ENCODE data around the gene HYDIN.
"Not testable (repeated sequence)": the region's sequence is repeated elsewhere in the genome, so short reads cannot be mapped to it uniquely, and the experiment has no call there.

The HYDIN gene

DNA sequence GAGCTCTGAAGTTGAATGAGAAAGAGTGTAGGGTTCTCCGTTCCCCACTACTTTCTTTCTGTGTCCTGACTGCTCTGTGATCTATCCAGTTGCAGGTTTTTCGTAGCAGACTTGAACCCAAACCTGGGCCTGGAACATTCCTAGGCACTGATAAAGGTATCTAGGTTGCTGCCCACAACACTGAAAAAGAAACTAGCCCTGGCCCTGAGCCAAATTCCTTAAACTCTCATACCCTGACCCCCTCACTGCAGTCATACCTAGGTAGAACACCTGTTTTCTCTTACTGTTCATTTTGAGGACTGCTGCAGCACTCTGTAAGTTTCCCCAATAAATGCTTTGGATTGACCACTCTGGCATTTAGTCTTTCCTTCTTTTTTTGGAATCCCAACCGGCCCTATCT is 5.4 kb downstream of the HYDIN start:
- DNase-seq (ENCODE audit: low spot score) (no peak), FAIRE-seq (no peak)

DNA sequence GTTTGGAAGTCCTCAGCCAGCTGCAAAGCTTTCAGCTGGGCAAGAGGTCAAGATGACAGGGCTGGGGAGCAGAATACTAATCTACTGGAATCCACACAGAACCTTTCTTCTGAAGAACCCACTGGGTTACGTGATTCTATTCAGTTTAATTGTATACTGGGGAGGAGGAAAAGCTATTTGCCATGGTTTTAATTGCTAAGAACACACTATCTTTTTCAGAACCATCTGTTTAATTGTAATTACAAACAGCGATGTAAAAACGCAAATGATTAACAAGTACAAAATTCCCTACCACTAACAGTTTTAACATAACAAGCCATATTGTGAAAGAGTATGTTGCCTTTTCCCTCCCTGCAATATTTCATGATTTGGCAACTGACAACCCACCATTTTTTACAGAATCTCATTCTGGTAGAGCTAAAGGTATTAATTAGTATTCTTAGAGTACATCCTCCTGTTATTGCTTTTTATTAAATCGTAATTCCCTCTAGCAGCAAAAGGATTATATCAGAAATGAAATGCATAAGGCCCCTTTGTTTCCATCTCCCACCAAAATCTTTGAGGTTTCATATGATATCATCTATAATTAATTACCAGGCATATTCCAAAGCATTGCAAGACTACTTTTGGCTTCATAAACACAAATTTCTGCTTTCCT is 12.1 kb downstream of the HYDIN start:
- DNase-seq (ENCODE audit: low spot score): no peak
- FAIRE-seq: no peak

DNA sequence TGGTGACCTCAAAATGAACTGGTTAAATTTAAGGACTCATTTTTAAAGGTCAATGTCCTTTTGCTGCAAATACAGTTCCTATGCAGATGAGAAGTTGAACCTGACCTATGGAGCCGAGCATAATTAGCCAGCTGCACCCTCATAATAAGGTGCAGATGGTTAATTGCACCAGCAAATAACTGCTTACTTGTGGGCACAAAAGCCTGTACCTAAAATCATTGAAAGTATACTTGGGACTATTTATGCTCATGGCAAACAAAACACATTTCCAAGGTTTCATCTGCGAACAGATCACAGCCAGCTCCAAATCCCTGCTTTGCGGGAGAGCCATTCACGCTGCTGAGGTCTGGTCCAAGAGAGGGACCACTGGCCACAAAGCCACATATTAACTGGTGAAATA is 13.0 kb downstream of the HYDIN start:
- FAIRE-seq (no peak), DNase-seq (ENCODE audit: low spot score) (no peak)

DNA sequence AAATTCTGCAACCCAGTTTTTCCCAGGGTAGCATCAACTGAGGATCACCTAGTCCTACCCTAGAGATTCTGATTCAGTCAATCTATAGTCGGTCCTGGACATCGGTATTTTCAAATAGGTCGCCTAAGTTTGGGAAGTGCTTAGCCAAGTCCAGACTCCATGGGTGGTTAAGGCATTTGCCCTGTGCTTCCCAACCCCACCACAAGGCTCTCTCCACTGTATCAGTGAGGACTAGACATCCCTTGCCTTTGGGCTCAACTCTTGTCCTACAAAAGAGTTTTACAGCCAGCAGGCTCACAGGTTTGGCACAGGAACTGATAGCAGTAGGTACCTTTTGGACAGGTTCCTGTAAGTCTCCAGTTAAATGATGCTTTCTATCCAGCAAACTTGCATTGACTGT is 13.8 kb downstream of the HYDIN start:
- DNase-seq (ENCODE audit: low spot score) (no peak), FAIRE-seq (no peak)

DNA sequence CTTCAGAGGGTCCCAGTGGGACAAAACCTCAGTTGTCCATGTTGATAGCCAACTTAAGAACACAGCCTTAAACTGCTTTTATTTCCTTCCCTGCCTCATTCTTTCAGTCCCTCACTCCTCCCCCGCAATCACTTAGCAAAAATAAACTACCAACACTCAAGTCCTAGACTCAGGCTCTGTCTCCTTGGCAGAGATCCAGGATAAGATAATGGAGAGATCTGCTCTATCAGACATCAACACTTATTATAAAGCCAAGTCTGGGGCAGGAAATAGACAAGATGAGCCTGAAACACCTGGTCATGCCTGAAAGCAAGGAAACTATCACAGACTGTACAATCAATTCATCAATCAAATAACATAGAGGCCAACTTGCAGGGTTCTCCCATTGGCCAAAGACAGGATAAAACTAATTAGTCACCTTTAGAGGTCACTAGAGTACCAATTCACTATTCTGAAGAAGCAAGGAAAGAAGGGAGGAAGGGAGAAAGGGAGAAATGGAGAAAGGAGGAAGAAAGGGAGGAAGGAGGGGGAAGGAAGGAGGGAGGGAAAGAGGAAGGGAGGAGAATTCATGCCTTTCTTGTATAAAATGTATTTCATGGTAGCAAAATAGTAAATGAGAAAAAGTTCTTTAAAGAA is 15.7 kb downstream of the HYDIN start:
- FAIRE-seq (no peak), DNase-seq (ENCODE audit: low spot score) (no peak)

DNA sequence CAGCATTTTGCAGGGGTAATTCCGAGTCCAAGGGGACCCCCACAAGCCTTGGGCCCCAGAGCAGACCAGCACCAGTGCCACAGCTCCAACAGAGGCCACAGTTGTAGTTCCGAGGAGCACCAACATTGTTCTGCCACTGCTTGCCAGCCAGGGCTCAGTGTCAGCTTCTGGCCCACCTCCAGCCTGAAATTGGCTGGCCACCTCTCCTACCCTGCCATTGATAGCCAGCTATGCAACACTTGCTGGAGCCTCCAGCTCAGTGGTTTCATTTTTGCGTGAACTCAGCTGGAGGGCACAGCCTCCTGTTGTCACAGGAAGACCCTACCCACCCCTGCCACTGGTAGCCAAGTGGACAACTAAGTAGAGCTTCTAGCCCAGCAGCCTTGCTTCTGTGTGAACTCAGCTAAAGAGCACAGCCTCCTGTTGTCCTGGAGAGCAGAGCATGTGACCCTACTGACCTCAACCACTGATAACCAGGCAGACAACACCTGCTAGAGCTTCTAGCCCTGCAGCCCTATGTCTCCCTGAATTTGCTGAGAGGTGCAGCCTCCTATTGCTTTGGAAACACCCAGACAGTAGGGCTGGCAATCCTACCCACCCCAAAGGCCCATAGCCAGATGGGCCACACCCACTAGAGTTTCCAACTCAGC is 24.9 kb downstream of the HYDIN start:
- FAIRE-seq (no peak), DNase-seq (ENCODE audit: low spot score) (no peak)

DNA sequence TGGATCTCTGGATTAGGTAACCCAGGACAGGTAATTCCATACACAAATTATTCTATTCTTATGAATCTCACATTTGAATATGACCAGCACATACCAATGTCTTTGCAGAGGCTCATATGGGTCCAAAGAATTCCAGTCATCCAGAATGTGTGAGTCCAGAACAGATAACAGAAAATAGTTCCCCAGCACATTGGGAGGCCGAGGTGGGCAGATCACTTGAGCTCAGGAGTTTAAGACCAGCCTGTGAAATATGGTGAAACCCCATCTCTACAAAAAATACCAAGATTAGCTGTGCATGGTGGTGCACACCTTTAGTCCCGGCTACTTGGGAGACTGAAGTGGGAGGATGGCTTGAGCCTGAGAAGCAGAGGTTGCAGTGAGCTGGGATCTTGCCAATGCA is 26.9 kb downstream of the HYDIN start:
- DNase-seq (ENCODE audit: low spot score) (no peak), FAIRE-seq (no peak)

DNA sequence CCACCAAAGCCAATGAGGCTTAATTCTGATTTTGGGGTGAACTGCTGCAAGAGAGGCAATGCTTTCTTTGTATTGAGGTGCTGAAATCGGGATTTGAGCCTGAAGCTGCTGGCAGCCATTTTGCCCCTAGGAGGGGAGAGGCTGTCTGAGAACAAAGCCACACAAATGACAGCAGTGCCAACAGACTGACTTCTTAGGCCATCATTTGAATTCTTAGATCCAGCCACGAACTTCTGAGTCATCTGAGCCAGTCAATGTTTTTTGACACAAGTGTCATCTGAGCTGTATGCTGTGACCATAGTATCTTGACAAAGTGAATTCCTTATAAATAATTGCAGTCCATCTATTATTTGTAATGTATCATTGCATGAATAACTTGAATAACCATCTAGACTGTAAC is 29.0 kb downstream of the HYDIN start:
- FAIRE-seq: no peak
- no peak for DNase-seq (ENCODE audit: low spot score)

DNA sequence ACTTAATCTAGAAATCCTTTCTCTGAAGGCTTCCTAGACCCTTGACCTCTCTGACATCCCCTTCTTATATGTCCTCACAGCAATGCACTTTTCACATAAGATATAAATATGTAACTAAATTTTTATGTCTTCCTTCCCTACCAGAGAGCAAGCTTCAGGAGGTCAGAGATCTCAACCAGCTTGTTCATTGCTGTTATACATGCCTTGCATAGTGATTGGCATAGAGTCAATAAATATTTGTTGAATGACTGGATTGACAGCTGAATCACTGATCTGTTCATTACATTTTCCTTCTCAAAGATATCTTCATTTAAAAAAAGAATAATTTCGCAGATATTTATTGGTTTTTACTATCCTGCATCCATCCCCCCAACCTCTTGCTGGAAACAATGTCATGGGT is 29.5 kb downstream of the HYDIN start:
- FAIRE-seq (no peak), DNase-seq (ENCODE audit: low spot score) (no peak)

DNA sequence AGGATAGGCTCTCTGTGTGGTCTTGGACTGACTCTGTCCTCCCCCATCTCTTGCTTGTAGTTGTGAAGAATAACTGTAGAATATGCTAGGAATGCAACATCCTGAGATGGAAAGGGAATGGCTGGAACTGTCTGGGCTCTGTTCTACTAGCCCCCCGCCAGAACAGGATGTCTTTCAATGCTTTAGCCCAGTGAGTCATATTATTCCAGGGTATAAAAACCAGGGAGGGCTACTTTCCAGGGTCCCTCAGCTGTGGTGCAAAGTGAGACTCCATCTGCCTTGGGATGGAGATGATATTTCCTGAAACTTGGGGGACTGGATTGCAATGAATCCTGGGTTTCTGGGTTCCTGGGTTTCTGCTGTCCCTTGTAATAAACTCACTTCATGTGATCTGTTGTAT is 32.1 kb downstream of the HYDIN start:
- DNase-seq (ENCODE audit: low spot score): no peak
- no peak for FAIRE-seq

DNA sequence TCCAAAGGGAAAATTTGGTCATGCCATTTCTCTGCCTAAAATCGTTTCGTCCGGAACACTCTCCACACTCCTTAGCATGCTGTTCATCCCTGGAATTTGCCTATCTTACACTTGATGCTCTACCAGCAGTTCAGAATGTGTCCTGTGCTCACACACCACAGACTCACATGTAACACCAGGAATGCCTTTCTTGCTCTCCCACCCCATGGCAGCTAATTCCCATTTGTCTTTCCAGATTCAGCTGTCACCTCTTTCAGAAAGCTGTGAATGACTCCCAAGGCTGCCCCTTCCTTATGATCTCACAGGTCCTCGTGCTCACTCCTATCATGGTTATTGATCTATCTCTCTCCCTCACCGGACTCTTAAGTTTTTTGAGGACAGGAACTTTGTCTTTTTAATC is 38.1 kb downstream of the HYDIN start:
- FAIRE-seq (no peak), DNase-seq (ENCODE audit: low spot score) (no peak)

DNA sequence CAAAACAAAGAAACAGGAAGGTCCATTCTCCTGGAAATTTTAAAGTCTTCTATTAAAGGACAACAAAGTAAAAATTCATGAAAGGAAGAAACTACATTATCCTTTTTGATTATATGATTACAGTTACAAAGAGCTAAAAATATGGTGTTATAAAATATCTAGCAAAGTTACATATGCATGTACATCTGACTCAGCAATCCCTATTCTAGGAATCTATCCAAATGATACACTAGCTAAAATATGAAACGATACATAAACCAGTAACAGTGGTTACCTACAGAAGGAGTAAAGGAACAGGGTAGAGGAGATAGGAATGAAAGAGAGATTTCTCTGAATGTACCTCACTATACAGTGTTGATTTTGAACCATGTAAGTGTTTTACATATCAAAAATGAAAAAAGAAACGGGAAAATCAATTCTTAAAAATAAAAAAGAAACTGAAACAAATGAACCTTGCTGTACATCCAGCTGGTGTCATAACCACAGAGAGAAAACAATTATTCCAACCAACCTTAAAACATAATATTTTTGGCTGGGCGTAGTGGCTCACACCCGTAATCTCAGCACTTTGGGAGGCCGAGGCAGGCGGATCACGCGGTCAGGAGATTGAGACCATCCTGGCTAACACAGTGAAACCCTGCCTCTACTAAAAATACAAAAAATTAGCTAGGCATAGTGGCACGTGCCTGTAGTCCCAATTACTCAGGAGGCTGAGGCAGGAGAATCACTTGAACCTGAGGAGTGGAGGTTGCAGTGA is 41.4 kb downstream of the HYDIN start:
- DNase-seq (ENCODE audit: low spot score) (no peak), FAIRE-seq (no peak)

DNA sequence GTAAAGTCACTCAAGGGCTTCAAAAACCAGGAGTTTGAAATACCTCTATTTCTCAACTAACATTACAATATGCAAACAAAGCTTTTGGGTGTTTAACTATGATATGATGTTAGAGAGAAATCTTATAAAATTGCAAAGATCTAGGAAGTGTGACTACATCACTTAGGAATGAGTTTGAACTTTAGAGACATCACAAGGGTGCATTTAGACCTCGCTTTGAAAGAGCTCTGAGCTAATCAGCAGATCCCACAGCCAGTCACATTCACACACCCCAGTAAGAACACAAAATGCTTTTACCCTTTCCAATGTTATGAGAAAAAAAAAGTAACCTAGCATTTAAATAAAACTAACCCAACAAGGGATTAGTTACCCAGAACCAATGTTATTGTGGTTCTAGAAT is 45.2 kb downstream of the HYDIN start:
- FAIRE-seq (no peak), DNase-seq (ENCODE audit: low spot score) (no peak)

DNA sequence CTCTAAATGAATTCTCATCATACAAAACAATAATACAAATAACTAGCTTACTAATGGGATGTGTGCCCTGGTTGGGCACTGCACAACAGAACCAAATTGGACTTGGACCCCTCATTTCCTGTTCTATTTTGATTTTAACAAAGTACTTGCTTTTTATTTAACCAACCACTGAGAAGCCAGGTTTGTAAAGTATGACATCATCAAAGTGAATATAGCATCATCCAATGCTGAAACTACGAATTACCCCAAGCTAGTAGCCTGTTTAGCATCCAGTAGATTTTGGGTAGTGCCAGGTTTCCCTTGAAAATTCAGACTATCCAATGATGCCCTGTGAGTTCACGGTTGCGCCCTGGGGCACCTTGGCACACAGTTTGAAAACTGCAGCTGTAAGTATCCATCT is 51.0 kb downstream of the HYDIN start:
- no peak for DNase-seq (ENCODE audit: low spot score)
- FAIRE-seq: no peak

DNA sequence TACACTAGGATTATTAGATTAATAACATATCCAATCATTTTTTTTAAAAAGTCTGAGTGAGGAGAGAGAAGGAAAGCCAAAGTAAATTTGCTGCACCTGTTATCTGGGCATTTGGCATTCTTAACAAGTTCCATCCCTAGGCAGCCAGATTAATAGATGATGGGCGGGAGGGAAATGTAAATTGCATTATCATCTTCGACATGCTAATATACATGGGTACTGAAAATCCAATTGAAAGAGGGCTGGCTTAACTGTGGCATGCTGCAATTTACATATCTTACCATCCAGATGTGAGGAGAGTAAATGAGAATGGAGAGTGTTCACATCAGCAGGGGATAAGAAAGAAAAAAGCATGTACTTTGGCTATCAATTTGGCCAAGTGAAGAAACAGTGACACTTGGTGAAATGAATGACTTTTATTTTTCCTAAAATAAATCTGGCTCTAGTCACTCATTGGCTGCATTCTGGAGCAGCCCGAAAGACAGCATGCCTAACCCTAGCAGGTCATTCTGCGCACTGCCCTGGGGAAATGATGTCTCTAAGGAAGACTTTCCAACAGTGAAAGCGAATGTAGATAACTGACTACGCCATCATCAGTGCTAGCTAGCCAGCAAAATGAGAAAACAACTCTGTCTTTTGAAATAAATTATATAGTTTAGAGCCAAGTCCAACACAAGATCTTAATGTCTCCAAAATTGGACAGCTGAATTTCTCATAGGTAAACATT is 57.9 kb downstream of the HYDIN start:
- DNase-seq (ENCODE audit: low spot score): no peak
- FAIRE-seq: no peak

DNA sequence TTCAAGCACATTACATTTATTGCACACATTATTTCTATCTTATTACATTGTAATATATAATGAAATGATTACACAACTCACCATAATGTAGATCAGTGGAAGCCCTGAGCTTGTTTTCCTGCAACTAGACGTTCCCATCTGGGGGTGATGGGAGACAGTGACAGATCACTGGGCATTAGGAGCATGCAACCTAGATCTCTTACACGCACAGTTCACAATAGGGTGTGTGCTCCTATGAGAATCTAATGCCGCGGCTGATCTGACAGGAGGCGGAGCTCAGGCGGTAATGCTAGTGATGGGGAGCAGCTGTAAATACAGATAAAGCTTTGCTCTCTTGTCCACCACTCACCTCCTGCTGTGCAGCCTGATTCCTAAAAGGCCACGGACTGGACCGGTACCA is 69.5 kb downstream of the HYDIN start:
- DNase-seq (ENCODE audit: low spot score); FAIRE-seq: not testable (repeated sequence)

DNA sequence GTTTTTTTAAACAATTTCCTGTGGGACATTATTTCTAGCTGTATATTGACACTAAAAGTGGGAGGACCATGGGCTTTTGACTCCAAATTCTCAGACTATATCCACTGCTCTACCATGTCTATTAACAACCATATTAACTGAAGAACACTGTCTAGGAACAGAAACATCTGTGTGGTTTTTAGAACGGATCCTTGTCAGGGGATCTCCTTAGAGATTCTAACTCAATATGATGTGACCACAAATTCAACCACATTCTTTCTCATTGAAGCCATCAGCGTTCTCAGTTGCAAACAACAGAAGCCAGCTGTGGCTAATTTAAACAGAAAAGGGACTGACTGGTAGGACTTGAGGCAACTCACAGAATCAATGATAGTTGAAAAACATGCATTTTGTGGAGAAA is 73.2 kb downstream of the HYDIN start:
- DNase-seq (ENCODE audit: low spot score); FAIRE-seq: not testable (repeated sequence)

DNA sequence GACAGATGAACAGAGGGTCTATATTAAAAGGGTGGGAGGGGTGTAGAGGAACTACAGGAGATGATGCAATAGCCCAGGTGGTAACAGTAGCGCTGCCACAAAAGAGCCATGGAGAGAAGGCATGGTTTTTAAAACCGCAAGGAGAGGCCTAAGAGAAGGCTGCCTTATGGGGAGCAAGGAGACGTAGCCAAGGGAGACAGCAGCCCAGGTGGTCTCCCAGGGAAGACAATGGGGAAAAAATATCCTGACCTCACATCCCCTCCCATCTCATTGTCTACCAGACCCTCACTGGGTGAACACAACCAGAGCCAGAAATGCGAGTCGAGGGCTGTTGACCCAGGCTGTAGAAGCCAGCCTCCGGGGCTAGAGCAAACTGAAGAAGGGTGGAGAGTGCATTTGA is 77.2 kb downstream of the HYDIN start:
- FAIRE-seq; DNase-seq (ENCODE audit: low spot score): not testable (repeated sequence)

DNA sequence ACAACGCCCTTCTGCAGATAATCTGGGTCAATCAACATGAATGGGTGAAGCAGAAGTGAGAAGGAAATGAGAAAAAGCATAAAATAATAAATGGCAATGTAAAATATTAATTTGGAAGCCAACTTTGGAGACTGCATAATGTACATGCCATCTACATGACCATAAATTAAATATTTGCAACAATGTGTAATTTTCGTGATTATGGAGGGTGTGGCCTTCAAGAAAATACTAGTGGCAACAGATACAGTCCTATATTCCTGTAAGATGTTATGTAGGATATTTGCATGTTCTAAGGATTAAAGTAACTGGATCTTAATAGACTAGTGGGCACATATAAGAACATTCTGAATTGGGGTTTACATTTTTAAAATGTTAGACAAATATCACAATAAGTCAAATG is 78.9 kb downstream of the HYDIN start:
- DNase-seq (ENCODE audit: low spot score); FAIRE-seq: not testable (repeated sequence)

DNA sequence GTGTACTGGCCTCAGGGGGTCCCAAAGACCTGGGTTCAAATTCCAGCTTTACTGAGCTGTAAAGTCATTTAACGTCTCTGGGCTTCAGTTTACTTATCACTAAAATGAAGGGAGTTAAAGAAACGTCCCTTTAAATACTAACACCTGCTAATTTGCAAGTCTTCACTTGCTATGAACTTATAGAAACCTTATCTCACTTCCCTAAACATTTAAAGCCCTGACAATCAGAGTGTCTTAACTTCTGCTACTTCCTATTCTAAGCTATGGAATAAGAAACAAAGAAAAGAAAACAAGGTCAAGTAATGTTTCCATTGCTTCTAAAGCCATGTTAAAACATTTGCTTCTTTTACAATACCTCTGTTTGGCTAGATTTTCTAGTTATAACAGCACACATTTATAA is 87.3 kb downstream of the HYDIN start:
- not testable (repeated sequence) for DNase-seq (ENCODE audit: low spot score); FAIRE-seq

DNA sequence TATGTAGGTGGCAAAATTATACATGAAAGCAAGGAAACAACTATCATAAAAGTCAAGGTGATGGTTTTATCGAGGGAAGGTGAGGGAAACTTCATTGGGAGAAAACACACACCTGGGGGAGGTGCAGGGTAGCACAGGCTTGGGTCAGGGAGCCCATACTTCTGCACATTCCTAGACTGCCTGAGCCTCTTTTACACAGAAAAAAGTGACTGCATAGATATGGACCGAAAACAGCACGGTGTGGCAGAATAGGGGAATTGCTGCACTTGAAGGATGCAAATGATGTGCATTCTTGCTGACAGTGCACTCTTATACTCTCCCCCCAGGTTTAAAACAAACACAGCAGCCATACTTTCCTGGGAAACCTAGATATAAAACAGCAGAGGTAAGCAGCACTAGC is 120.0 kb downstream of the HYDIN start:
- FAIRE-seq; DNase-seq (ENCODE audit: low spot score): not testable (repeated sequence)
